Activated gamma-delta T cell (primary cell): ENCODE data around the gene CFAP299.

ENCODE experiments used
- DNase-seq: peaks from one replicate; lab custom pipeline; 2025; lab: John Stamatoyannopoulos, UW

CFAP299 gene

DNA sequence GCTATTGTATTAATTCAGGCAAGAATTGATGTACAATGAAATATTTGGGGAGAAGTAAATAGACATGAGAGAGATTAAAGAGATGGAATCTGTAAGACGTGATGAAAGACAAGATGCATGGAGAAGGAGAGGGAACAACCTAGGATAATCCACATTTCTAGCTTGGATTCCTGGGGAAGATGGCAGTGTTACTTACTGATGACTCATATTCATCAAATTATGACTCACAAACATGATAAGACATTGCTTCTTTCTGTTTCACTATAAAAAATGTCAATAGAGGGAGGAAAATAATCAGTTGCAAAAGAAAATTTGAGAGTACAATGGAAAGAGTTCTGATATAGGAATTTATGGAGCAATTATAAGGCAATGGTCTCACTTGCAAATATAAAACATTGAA lies 590.9 kb downstream of the CFAP299 start:
- DNase-seq = no peak

DNA sequence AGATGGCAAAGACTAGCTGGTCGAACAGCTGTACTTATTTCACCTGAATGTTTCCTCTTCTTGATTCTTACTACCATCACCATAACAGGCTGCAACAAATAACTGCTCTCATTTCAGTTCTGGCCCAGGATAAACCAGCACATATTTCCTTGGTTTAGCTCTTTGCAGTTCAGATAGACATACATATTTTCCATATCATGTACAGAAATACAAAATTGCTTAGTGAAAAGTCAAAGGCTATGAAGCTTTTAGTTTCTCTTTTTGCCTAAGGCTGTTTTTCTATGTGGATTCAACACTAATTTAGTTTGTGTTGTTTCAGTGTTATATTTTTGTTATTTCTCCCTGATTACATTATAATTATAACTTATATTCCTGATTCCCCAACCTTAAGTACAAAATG lies 591.4 kb downstream of the CFAP299 start:
- no peak for DNase-seq

DNA sequence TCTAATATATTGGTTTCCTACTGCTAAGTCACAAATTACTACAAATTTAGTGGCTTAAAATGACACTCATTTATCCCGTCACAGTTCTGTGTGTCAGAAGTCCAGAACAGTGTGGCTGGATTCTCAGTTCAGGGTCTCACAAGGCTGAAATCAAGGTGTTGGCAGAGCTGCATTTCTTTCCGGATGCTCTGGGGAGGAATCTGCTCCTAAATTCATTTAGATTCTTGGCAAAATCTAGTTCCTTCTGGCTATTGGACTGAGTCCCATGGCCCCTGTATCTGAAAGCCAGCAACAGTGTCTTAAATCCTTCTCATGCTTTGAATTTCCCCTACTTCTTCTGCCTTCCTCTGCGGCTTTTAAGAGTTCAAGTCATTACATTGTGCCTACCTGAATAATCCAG lies 591.9 kb downstream of the CFAP299 start:
- DNase-seq = no peak

DNA sequence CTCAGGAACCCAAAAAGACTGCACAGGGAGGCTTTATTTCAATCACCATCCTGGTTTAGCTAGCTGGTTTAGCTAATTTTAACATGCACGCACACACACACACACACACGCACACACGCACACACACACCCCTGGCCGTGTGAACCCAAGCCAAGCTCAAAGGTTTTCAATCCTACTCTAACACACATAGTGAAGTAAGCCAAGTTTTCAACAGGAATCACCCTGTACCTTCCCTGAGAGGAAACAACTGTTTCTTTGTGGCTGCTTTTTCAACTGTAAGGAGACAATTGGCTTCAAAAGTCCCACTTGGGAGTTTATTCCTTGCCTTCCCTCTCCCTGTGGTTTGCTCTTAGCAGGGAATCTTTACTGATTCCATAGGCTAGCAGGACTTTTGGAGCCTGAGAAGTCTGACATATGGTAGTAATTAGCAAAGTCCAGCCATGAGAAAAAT lies 596.1 kb downstream of the CFAP299 start:
- DNase-seq = no peak

DNA sequence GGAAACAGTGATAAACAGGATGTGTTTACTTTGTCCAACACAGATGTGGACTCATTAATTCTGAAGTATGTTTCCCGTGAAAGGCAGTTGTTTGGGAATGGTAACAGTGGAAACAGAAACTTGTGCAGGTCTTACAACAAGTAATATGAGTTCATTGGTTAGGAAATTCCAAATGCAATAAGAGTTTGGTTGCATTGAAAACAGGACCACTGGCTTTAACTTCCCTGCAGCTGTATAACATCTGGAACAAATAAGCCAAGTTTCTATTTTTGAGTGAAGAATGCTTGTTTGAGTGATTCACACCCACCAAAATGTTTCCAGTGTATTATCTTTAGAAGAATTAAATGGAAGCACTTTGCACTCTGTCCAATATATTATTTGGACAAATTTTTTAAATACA lies 612.6 kb downstream of the CFAP299 start:
- no peak for DNase-seq

DNA sequence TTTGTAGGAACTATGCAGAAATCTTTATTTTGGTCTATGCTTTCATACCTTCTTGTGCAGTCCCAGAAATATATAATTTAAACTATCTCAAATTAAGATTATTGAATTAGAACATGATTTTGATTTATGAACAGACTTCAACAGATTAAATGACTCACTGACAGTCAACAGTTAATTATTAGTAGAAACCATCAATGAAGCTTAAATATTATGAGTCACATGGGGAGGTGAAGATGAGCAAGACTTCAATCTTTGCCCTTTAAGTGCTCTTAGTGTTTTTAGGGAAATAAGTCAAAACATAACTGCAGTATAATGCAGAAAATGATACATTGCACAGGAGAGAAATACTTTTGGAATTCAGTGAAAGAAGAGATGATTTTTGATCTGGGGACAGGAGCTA lies 613.5 kb downstream of the CFAP299 start:
- DNase-seq = no peak

DNA sequence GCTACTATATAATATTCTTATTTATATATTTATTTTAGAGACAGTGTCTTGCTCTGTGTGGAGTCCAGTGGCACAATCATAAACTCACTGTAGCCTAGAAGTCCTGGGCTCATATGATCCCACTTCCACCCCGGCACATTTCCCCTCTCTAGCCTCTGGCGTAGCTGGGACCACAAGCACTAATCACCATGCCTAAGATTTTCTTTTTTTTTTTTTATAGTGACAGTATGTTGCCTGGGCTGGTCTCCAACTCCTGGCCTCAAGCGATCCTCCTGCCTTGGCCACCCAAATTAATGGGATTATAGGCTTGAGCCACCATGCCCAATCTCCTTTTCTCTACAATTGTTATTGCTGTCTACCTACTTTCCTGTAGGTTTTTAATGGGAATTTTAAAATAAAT lies 620.9 kb downstream of the CFAP299 start:
- no peak for DNase-seq

DNA sequence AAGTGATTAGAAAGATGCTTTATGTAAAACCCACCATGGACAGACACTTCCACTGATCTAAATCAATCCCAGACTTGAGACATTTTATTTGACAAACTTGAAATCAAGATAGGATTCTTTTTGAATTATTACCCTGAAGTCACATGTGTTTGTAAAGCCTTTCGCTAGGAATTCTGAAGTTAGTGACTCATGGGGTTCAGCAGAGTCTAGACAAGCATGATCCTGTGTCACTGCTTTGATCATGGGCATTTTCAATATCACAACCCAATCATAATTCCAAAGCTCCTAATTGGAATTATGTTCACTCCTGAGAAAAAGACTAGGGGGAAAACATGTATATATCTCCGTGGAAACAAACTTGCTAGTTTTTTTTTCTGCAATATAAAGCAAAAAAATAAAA lies 627.5 kb downstream of the CFAP299 start:
- DNase-seq = no peak

DNA sequence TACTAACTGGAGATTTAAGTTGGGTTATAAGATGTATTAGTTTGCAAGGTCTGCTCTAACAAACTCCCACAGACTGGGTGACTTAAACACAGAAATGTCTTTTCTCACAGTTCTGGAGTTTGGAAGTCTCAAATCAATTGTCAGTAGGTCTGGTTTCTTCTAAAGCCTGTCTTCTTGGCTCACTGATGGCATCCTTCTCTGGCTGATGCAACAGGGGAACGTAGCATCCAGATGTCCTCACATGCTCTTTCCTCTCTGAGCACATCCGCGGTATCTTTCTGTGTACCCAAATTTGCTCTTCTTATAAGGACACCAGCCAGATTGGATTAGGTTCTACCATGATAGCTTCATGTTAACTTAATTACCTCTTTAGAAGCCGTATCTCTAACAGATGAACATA lies 631.8 kb downstream of the CFAP299 start:
- DNase-seq = no peak

DNA sequence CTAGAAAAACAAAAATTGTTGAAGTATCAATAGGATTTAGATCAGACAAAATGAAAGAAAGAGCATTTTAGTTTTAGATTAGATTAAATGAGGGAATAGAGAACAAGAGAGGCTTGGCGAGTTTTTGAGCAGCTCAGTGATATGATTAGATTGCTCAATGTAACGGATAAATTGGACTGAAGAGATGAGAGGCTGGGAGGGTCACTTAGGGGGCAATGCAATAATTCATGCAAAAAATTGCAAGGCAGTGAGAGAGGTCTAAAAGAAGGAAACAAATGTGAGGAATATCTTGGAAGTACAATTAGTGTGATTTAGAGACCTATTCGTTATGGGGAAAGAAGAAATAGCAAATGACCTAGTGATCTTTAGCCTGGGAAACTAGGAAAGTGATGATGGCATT lies 644.7 kb downstream of the CFAP299 start:
- DNase-seq = no peak

DNA sequence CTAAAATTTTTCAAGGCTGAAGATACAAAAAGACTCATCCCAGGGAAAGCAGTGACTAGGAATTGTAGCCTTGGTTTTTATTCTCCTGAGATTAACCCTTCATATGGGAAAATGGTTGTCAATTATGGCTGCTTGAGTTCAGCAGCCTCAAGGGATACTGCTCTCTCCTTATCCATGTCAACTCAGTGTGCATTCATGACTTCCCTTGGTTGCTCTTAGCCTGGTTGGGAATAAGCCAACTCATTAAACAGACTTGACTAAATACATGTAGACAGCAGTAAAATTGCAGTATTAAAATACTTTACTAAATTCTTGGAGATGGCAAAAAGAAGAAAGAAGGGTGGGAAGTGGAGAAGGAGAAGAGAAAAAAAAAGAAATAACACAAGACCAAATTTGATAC lies 650.5 kb downstream of the CFAP299 start:
- no peak for DNase-seq

DNA sequence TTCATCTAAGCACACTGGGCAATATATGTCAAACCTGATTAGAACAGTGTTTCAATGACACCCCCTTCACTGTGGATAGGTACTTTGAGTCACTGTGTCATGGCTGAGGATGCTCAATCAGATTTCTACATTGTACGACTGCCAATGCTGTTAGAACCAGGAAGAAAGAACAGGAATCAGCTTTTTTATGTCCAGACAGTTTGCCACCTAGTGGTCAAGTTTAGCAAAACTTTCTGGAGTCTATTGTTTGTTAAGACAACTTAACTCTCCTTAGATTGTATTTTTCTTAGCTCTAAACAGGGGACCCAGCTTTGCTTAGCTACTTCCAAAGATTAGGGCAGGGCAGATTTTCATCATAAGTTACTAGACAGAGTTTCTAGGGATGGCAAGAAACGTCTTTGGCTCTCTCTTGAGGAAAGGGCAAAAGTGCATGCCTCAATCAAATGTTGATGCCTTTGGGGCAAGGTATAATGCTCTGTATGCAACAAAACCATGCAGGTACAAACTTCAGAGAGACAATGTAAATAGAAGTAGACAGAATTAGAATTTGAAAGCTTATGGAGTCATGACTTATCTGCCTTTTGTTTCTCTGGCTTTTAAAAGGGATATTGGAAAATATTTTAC lies 654.5 kb downstream of the CFAP299 start:
- DNase-seq = no peak

DNA sequence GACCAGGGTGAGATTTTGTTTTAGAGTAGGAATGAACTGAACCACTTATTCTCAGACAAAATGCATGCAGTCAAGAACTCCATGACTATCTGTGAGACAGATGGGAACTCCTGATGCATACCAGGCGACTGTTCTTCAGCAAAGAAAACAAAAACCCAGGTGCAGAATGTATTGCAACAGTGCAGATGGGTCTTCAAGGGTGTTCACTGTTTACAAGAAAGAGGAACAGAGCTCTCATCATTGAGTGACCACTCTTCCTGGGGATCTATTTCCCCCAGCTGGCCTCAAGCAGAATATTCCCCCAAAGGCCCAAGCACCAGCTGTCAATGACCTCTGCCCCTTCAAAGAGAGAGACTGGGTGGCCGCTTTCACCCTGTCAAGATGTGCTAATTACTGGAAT lies 655.3 kb downstream of the CFAP299 start:
- DNase-seq = no peak

DNA sequence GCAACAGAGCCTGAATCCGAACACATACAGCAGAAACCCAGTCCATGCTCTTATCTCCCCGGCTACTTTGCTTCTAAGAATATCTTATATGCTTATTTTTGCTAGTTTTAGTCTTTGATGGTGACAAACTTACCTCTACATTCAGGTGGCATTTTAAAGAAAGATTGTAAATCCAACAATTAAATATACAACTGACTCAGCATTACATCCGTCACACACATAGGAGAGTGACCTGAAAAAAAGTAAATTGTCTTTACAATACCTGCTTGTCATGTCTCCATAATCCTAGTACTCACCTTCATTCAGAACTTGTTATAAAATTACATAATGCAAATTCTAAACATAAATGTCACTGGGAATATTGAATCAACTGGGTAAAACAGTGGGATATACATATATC lies 664.4 kb downstream of the CFAP299 start:
- no peak for DNase-seq

DNA sequence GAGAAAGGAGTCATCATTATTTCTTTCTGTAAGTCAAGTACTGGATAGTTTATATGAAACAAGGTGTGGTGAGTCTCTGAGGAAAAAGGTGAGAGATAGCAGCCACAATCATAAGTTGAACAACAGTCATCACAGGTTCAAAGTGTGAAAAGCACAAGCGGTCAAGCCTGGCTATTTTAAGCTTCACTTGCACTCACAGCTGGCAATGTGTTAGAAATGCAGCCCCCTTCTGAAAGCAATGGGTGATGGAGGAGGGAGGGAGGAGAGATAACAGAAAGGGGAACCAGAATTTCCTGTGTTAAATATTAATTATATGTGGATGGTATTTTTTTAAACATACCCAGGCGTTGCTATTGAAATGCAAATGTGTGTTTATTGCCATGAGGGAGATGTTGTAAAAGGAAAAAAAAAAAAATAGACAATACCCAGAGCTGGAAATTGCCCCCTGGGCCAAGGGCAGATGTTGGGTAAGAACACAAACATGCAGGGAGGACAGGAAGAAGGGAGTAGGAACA lies 668.1 kb downstream of the CFAP299 start:
- no peak for DNase-seq

DNA sequence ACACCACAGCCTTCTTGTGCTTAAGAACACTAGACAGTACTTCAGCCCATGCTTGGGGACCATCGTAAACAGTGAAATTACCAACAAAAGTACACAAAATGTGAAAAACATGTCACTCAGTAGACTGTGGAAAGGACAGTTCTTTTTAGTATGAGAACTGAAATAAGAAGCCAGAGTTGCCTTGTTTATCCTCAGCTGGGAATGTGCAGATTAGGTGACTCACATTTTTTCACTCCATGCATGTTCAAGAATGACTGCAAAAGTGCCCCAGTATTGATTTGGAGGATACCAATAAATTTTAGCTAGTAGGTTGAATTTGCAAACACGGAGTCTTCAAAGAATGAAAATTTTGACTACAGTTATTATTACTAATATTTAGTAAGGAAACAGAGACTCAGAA lies 671.9 kb downstream of the CFAP299 start:
- DNase-seq = no peak
